NCI-H2029 (cell line): ENCODE data around the gene ADAMTS17.

ENCODE experiments used
- DNase-seq: peaks from one replicate; lab custom pipeline; 2025; lab: John Stamatoyannopoulos, UW

ADAMTS17 gene

DNA sequence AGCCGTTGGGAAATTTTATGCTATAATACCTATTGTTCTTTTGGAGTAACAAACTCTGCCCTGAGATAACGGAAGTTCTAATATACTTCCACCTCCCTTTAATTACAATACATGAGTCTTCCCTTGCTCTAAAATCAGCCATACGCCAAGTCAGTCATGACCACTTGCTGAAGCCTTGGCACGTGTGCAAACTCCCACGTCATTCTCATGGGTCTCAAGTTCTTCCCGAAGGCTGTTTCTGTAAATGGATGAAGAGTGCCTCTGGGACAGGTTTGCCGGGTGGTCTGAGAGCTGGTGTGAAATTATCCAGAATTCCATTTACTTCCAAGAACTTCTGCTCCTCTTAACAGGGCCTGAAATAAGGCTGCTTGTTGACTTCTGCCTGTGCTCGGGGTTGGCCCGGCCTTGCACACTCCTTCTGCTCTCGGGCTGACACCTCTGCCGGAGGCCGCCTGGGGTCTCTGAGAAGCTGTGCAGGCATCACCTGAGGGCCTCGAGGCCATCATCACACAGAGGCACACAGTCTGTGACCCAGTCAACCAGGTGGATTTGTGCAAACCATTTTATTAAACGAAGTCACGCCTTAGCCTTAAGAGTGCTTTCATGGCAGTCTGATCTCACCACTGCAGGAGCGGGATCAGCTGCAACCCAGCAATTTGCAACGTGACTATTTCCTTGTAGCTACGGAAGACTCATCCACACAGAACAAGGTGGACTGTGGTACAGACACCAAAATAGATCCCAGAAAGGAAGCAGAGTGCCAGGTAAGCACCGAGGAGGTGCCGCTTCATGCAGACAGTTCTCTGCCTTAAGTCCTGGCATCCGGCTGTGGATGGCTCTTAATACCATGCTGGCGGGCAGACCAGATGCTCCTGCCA, 120.1 kb downstream of the ADAMTS17 start:
- no peak for DNase-seq

DNA sequence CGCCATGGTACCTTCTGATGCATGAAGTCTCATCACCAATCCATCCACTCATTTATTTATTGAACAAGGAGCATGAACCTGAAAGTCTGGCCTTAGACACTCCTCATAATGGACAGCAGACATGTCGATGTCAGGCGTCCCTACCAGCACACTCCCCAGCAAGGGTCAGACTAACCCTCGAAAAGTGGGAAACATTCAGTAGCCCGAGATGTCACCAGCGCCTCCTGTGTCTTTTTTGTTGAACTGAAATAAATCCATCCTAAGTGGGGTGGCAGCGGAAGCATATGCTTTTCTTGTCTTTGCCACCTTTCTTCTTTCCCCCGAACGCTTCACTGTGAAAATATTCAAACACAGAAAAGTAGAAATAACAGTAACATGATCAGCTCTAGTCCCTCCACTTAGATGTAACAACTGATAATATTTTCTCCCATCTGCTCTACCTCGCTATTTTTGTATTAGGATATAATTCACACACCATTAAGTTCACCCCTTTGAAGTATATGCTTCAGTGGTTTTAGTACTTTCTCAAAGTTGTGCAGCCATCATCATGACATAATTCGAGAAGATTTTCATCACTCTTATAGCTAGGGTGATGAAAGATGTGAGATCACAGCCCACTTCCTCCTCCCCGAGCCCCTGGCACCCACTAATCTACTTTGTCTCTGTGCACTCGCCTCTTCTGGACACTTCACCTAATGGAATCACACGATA, 121.6 kb downstream of the ADAMTS17 start:
- DNase-seq: no peak

DNA sequence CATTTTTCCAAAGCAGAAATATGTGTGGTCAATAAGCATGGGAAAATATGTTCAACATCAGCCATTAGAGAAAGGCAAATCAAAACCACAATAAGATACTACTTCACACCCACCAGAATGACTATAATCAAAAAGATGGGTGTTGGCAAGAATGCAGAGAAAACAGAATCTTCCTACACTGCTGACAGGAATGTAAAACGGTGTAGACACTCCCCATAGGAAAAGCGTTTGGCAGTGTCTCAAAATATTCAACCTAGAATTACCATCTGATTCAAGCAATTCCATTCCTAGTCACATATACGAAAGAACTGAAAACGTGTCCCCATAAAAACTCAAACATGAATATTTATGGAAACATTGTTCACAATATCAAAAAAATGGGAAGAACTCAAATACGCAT, 123.3 kb downstream of the ADAMTS17 start:
- no peak for DNase-seq

DNA sequence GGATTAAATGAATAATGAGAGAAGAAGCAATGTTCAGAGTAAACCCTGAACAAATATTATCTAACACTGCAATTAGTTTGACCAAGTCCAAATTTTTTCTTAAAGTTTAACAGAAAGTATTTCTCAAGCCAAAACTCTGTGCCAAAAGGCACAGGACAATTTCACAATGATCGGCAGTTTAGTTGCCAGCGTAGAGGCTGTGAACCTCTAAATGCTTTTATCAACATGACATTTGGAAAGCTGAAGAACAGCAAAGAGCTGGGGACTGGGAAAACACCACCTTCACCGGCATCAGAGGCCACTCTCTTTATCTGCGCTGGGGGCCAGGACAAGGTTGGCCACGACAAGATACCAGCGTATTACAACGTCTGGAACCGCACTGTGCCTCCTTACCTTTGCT, 125.6 kb downstream of the ADAMTS17 start:
- no peak for DNase-seq

DNA sequence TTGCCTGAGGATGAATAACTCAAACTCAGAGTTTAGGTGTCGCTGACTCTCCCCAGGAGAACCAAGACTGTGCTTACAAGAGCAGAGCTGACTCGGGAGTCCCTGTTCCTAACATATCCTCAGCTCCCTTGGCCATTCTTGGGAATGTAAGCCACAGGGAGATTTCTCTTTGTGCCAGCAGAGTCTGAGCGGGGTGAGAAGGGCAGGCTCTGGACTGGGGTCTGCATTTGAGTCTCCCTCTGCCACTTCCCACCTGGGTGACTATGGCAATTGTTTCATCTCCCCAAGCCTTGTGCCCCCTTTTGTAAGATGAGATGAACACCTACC, 126.0 kb downstream of the ADAMTS17 start:
- DNase-seq: no peak

DNA sequence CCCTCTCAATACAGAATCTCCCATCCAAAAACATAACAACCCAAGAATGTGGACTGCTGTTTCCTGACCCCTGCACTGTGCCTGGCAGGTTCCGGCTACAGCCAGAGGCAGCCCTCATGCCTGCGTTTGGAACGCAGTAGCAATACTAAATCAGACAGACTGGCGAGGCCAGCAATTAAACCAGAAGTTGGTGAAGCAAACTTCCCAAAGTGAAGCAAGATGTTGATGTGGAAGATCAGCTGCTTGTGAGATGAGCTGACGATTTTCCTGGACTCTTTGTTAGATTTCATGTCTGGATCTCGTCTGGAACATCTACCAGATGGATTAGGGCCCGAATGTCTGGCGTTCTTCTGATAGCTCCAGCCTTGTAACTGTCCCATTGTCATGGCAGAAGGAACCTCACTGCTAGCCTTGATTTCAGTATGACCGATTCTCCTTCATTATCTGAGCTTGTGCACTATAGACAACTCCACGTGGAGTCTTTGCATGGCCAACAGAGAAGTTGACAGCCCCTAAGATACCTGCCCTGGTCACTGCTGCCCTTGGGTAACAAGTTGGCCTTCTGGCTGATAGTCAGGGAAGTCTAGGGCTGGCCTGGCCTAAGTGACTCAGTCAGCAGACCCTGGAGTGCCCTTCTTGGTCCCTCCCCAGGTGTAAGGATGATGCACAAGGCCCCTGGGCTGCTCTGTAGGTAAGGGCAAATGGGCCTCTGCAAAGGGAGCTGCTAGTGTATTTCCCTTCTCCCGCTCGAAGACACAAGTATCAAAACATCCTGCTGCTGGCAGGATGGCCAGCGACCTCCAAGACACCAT, 126.5 kb downstream of the ADAMTS17 start:
- DNase-seq: no peak

DNA sequence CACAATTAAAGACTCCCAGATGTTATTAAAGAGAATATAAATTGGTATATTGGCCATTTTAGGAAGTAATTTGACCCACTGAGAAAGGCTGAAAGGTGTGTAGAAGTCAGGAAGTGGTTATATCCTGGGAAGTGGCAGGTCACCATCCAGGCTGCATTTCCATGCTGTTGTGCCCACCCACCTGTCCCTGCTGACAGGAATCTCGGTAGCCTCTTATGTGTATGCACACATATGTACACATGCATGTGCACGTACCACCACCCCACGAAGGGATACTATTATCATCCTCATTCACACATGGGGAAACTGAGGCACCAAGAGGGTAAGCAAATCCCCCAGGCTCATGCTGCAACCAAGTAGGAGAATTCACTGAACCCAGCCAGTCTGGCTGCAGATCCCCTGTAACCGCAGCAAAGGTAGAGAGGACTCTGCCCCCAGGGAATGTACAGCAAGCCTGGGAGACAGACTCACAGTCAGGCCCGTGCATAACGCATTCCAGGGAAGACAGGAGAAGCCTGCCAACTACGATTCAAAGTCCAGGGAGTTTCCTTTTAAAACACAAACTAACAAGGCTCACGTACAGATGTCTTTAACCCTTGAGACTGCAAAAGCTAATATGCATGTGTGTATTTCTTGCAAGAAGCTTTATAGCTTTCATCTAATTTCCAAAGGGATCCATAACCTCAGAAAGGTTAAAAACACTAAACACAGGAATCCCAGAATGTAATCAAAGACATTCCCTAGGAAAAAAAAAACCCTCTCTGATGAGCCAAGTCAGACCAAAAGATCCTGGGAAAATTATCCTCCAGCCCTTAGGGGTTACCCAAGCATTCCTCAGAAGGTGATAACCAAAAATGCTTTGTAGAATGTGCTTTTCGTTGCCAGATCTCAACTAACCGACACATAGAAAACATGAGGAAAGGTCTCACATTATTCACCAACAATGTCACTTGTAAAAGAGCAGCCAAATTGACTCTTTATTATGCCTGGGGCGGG, 129.6 kb downstream of the ADAMTS17 start:
- DNase-seq: no peak

DNA sequence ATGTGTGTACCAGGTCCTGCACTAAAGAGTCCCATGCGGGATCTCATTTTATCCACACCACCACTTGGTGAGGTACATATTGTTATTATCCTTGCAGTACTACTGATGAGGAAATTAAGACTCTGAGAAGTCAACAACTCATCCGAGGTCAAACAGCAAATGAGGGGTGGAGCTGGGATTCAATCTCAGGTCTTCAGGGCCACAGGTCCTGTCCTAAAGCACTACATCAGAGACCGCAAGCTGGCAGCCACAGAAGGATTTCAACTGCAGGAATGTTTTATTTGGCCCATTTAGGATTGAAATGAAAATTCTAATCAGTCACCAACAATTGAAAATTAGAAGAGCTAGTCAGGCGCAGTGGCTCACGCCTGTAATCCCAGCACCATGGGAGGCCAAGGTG, 131.4 kb downstream of the ADAMTS17 start:
- DNase-seq: no peak

DNA sequence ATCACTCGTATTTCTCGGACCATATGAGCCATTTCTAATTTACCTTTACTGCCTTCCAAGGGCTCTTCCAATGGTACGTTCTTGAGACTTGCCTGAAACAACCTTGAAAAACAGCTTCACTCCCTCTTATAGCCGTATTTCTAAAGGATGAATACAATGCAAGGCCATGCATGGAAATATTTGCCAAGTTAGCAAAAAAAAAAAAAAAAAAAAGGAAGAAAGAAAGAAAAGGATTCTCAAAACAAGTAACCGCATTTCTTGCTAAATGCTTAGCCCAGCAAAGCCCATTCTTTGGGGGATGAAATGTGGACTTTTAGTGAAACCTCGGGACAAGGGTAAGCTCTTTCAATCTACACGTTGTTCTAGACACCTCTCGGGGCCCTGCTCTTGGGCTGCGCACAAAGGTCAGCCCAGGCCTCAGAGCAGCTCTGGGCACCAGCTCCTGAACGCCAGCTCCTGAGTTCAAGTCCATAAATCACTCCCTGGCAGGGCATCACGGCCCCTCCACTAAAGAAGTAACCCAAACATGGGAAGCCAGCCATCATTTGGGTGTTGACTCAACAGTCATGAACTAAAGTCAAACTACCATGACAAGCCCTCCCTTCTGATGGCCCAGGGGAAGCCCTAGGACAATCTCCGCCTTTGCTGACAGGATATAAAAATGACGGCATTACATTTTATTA, 132.7 kb downstream of the ADAMTS17 start:
- no peak for DNase-seq

DNA sequence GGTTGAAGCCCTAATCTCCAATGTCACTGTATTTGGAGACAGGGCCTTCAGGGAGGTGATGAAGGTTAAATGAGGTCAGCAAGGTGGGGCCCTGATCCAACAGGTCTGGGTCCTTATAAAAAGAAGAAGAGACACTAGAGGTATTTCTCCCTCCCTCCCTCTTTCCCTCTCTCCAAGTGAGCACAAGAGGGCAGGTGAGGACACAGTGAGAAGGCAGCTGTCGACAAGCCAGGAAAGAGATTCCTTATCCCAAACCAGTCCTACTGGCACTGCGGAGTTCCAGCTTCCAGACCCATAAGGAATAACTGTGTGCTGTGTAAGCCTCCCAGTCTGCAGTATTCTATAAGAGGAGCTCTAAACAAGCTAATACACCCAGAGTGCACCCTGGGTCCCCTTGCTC, 134.7 kb downstream of the ADAMTS17 start:
- DNase-seq: no peak

DNA sequence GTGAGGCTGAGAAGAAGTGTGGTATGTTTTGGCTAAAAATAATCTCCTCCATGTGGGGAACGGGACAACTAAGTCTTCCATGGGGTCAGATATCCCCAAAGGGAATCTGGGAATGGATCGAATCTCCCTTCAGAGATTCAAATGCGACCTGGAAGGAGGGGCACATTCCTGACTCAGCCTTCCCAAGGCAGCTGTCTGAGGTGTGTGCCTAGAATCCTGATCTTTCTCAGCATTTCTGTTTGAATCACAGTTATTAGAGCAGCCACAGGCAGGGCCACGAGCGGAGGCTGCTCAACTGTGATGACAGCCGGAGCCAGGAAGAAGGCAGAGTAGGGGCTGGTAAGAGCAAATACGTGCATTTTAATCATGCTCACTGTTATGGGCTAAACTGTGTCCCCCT, 135.1 kb downstream of the ADAMTS17 start:
- no peak for DNase-seq

DNA sequence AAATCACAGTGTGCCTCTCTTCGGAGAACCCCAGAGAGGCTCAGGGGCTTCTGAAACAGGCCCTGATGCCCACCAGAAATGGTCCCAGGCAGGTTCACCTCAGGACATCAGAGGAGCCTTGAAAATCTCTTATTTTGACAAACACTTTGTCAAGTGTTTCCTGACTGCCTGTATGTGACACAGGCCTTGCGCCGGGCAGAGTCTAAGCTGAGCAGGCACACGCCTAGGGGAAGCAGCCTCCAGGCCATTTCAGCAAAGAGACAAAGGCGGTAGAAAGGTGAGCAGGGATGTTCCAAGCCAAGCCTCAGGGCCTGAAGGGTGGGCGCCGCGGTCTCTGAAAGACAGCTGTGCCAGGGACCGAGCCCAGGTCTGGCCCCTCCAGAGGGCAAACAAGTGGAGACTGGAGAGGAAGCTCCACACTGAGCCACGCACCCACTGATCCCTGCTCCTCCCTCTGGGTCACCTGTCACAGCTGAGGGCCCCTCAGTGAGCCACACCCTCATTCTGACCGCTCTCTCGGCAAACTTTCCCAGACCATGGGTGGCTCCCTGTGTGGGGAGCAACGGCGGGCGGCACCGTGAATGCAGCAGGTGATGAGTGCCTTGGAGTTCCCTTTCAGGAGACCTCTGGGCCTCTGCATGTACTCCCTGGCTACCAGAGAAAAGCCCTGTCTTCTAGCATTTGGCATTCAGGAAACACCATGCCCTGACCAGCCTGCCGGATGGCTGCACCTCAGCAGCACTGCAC, 136.1 kb downstream of the ADAMTS17 start:
- no peak for DNase-seq

DNA sequence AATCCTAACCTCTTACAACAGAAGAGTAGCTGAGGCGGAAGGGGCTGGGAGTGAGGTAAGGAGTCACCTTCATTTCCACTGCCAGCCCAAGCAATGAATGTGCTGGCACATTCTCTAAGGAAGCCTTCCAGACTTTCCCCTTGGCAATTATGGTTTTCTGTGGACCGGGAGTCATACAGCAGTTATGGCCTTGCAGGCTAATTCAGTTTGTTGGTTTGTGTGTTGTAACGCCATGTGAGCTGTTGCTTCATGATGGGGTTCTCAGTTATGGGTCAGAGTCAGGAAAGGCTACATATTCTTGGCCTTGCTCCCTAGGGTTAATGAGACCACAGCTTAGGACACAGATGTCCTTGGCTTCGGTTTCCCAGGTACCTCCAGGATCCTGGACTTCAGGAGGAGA, 137.0 kb downstream of the ADAMTS17 start:
- no peak for DNase-seq

DNA sequence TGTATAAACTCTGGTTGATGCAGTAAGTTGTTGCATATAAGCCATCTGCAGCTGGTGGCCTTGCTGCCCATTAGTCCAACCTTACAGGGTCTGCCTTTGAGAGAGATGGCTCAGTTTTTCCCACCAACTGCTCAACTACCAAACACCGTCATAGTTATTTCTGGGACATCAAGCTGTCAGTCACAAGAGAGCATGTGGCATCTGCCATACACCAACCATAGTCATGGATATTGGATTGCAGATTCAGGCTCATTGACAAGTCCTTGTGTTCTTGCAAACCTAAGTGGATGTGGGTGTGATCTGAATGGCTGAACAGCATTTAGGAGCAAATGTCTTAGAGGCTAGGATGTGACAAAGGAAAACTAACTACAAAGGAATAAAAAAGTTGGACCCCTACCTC, 137.6 kb downstream of the ADAMTS17 start:
- no peak for DNase-seq

DNA sequence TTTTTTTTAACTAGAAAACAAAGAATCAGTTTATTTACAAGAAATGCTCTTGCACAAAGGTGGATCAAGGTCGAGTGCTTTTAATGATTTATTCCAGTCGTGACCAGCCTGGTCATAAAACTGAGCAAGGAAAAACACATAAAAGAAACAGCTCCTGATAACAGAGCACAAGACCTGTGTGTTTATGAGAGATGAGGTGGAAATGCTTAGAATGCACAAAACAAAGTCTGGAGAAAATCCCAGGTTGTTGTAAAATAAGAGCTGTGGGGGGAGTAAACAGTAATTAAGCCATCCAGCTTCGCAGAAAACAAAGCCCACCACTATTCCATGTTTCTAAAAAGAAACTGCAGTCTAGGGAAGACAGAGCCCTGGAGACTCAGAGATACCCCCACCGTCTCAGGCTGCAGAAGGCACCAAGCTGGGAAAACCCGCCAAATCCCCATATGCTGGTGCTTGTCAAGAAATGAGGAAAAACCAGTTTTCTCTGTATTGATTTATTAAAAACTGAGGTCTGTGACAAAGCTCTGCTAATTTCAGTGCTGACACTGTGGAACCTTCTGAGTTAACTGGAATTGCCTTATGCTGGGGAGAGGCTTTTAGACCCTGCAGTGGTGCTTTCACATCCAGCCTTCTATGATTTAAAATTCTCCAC, 139.3 kb downstream of the ADAMTS17 start:
- no peak for DNase-seq

DNA sequence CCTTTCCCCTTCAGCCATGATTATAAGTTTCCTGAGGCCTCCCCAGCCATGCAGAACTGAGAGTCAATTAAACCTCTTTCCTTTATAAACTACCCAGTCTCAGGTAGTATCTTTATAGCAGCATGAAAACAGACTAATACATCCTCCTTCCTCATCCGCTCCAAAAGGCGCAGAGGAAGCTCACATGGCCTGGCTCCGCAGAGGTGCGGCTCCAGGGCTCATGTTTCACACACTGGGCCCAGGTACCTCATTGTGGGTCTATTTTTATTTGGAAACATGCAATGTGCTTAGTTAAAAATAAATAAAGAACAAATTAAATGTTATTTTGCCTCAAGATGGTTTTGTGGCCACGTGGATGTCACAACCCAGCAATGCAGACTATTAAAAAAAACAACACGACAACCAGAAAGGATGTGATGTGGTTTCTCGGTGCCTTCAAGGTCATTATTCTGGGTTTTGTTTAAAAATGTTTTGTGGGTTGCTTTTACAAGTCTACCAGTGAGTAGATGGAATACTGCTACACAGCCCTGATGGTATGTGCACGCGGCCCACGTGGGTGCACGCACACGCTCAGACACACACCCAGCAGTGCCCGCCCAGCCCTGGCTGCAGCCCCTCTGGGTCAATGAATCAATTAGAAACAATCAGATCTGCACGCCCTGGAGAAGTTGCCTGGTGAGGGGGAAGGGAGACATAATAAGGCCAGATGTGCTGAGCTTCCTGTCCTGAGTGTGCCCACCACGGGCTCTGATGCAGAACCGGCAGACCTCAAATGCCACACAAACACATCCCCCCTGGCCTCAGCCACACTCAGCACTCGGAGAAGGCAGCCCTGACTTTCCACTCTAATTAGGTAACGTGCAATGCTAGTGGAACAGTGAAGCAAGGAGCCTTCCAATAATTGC, 140.1 kb downstream of the ADAMTS17 start:
- no peak for DNase-seq

DNA sequence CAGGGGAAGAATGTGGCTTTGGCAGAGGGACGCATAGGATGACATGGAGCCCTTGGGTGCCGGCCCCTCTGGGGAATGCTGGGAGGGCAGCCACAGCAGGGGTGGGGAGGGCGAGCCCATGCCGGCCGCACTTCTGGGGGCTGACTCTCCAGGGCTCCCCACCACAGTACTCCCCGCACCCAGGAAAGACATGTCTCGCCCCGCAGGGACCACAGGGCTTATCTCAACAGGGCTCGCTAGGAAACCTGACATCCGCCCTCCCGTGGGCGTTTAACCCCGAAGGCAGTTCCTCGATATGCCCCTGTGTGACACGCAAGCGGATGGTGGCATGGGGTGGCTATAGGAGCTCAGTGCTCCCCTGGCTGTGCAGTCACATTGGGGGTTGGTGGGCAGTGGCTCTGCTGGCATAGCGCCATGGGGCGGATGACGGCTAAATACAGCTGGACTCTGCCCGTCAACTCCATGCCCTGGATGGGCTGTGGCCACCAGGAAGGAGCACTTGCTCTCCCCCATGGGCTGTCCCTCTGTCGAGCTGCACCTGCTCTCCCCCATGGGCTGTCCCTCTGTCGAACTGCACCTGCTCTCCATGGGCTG, 141.4 kb downstream of the ADAMTS17 start:
- DNase-seq: no peak

DNA sequence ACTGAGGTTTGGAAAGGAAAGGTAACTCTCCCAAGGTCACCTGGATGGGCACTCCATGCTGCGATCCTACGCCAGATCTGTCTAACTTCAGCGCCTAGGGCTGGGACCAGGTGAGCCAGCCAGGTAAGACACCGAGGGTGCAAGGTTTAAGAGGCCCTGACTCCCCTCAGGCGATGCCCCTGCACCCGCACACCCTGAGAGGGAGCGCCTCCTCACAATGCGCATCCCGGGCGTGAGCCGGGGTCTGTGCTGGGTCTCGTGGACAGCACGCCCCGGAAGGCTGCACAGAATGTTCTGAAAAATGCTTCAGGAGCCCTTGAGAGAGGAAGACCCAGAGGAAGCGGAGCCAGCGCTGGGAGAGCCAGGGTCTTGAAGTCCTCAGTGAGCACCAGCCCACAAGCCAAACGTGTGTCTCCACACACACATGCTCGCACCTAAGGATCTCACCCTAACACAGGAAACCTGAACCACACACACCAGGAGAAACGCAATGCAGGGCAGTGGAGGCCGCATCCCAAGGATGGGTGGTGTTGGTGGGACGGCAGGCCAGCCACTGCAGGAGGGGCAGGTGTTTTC, 142.0 kb downstream of the ADAMTS17 start:
- DNase-seq: no peak
